ENCODE results near the gene RUFY3.
A peak's percentile ranks its signal among the peaks of the same experiment; 100 is the strongest.

The RUFY3 gene

GRCh38 chr4:70704215-70704930 lies 17.4 kb upstream of the RUFY3 start (continued):
- no peak for TF ChIP-seq ZNF518A (tag by site-specific recombination; conservative IDR thresholded peaks at IDR 0.05; ENCODE audit: low read depth)
- TF ChIP-seq ZNF398 (tag by site-specific recombination; IDR thresholded peaks at IDR 0.05), result peak; percentile 76
- no peak for TF ChIP-seq ZNF791 (tag by site-specific recombination; IDR thresholded peaks at IDR 0.05)
- TF ChIP-seq ZNF354C (tag by site-specific recombination; IDR thresholded peaks at IDR 0.05; ENCODE audit: borderline replicate concordance, low read depth), result no peak
- TF ChIP-seq PATZ1 (tag by site-specific recombination; IDR thresholded peaks at IDR 0.05), result peak; percentile 79
- no peak for TF ChIP-seq ZNF629 (tag by site-specific recombination; IDR thresholded peaks at IDR 0.05)
- TF ChIP-seq ZNF48 (tag by site-specific recombination; IDR thresholded peaks at IDR 0.05), result no peak
- no peak for TF ChIP-seq ZNF114 (tag by site-specific recombination; IDR thresholded peaks at IDR 0.05)
- TF ChIP-seq INSM2 (tag by site-specific recombination; IDR thresholded peaks at IDR 0.05), result no peak
- TF ChIP-seq ZFP3 (tag by site-specific recombination; IDR thresholded peaks at IDR 0.05; ENCODE audit: low read depth), result no peak
- TF ChIP-seq ZNF223 (tag by site-specific recombination; IDR thresholded peaks at IDR 0.05), result no peak
- TF ChIP-seq YY1 (tag by site-specific recombination; IDR thresholded peaks at IDR 0.05), result no peak
- no peak for TF ChIP-seq HOXA7 (CRISPR knock-in tag; IDR thresholded peaks at IDR 0.05; ENCODE audit: borderline replicate concordance)
- TF ChIP-seq TRIM28 (IDR thresholded peaks at IDR 0.05; ENCODE audit: borderline replicate concordance, low read length), result 0 out of 2 replicates have a peak, but pooled peaks have one; percentile 7
- peak; percentile 53 for TF ChIP-seq ZNF366 (tag by site-specific recombination; conservative IDR thresholded peaks at IDR 0.05)
- TF ChIP-seq SP7 (tag by site-specific recombination; IDR thresholded peaks at IDR 0.05), result no peak
- no peak for TF ChIP-seq ZNF302 (tag by site-specific recombination; IDR thresholded peaks at IDR 0.05; ENCODE audit: low read depth)
- TF ChIP-seq OVOL3 (tag by site-specific recombination; IDR thresholded peaks at IDR 0.05), result no peak
- TF ChIP-seq ZNF658 (tag by site-specific recombination; IDR thresholded peaks at IDR 0.05), result no peak
- no peak for TF ChIP-seq ZNF510 (tag by site-specific recombination; IDR thresholded peaks at IDR 0.05; ENCODE audit: insufficient replicate concordance)
- peak; percentile 60 for TF ChIP-seq ZFHX2 (tag by site-specific recombination; conservative IDR thresholded peaks at IDR 0.05)
- TF ChIP-seq SCRT1 (tag by site-specific recombination; IDR thresholded peaks at IDR 0.05; ENCODE audit: borderline replicate concordance), result no peak
- TF ChIP-seq PRDM1 (tag by site-specific recombination; IDR thresholded peaks at IDR 0.05), result no peak
- TF ChIP-seq ZNF19 (tag by site-specific recombination; IDR thresholded peaks at IDR 0.05; ENCODE audit: low read depth), result no peak
- peak; percentile 52; the same call in 1 of the 2 replicates for TF ChIP-seq SP3 (tag by site-specific recombination; IDR thresholded peaks at IDR 0.05)
- no peak for TF ChIP-seq ZNF10 (tag by site-specific recombination; IDR thresholded peaks at IDR 0.05)
- no peak for TF ChIP-seq HOXD13 (CRISPR knock-in tag; IDR thresholded peaks at IDR 0.05; ENCODE audit: borderline replicate concordance)
- no peak for TF ChIP-seq ZNF488 (tag by site-specific recombination; IDR thresholded peaks at IDR 0.05)
- no peak for TF ChIP-seq ZNF76 (tag by site-specific recombination; IDR thresholded peaks at IDR 0.05; ENCODE audit: borderline replicate concordance, low read depth)
- no peak for TF ChIP-seq ZNF701 (tag by site-specific recombination; IDR thresholded peaks at IDR 0.05)
